ENCODE data around the gene MTG1.
A peak's percentile ranks its signal among the peaks of the same experiment; 100 is the strongest.
"Not testable (repeated sequence)": the region's sequence is repeated elsewhere in the genome, so short reads cannot be mapped to it uniquely, and the experiment has no call there.

The MTG1 gene

GRCh38 chr10:133431888-133432613 is 38.1 kb downstream of the MTG1 start:
- DNase-seq = not testable (repeated sequence)

GRCh38 chr10:133432789-133433188 is 38.8 kb downstream of the MTG1 start:
- not testable (repeated sequence) for DNase-seq

- DNase-seq = peak in 2 of 5 experiments; percentile 21 to 63
These were observed 44.8 kb downstream of the MTG1 start for GRCh38 chr10:133438711-133439273.

GRCh38 chr10:133439517-133440461 is 45.8 kb downstream of the MTG1 start:
- no peak for DNase-seq

GRCh38 chr10:133440633-133441285 is 46.8 kb downstream of the MTG1 start:
- DNase-seq = no peak

GRCh38 chr10:133441356-133441755 is 47.4 kb downstream of the MTG1 start:
- DNase-seq = not testable (repeated sequence)

GRCh38 chr10:133441780-133442179 is 47.8 kb downstream of the MTG1 start:
- DNase-seq = peak in 1 of 5 experiments; percentile 17

- DNase-seq = peak in 2 of 5 experiments; percentile 48 to 62
These were observed 48.4 kb downstream of the MTG1 start for GRCh38 chr10:133442191-133442966.

- no peak for DNase-seq
These were observed 49.3 kb downstream of the MTG1 start for GRCh38 chr10:133442967-133443924.

GRCh38 chr10:133444342-133445267 is 50.6 kb downstream of the MTG1 start:
- DNase-seq = no peak

GRCh38 chr10:133445268-133445732 is 51.3 kb downstream of the MTG1 start:
- DNase-seq = no peak

GRCh38 chr10:133445751-133446708 is 52.1 kb downstream of the MTG1 start:
- no peak for DNase-seq

GRCh38 chr10:133446979-133447378 is 53.0 kb downstream of the MTG1 start:
- no peak for DNase-seq

- no peak for DNase-seq
These were observed 54.2 kb downstream of the MTG1 start for GRCh38 chr10:133448120-133448519.

GRCh38 chr10:133451346-133451745 is 57.4 kb downstream of the MTG1 start:
- no peak for DNase-seq

- no peak for DNase-seq
These were observed 58.5 kb downstream of the MTG1 start for GRCh38 chr10:133452453-133452852.

- DNase-seq = peak in 2 of 5 experiments; percentile 57 to 63
These were observed 59.7 kb downstream of the MTG1 start, which contains the start of gene SCART1 for GRCh38 chr10:133453516-133454203. TSS of gene SCART1 (plus strand) at chr10:133453945. CDS start at chr10:133453998, 53 bp downstream.

All from T-helper 2 cell (primary cell).